AG10803 (cell line): ENCODE results near the gene JRKL.

ENCODE experiments used
- DNase-seq: peaks from one replicate; pipeline ENCODE4 v3.0.0; 2010; ENCODE audit warnings: low read depth
- H3K4me3 ChIP-seq: 2 replicates; pipeline ENCODE4 v1.5.1; 2011; ENCODE audit warnings: mild to moderate bottlenecking, low read length, control low read depth
- CTCF ChIP-seq: conservative IDR thresholded peaks from 2 replicates; pipeline ENCODE4 v1.5.1; 2011; ENCODE audit warnings: mild to moderate bottlenecking, low read length, control low read depth, inconsistent platforms

The JRKL gene

DNA sequence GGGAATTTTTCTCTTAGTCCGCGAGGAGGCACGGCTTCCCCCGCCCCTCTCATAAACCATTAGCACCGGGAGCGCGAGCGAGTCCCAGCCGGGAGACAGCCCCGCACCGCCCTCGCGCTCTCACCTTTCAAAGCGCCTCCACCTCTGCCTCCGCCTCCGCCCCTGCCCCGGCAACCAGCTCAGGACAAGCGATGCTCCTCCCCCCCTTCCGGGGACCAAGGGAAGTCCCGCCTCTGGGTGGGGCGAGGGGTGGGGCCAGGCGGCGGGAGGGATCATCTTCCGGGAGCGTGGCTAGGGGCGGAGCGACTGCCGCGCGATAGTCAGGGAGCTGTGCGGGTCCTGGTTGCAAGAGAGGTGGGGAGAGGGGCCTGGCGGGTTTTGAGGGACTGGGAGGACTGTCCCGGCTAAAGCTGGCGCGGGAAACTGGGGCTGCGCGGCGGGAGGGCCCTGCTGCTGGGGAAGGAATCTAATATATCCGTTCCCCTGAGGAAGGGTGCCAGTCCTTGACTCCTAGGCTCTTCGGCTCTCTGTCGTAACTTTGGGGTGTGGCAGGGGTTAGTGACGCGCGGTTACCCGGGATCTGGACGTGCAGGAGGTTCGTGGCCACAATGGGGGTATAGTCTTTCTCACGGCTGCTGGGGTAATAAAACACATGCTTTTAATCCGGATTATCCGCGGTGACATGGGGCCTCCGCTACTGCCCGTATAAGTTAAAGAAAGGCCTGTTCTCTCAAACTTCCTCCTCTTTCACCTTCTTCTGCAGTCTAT is at the start of gene JRKL, which contains the start of gene CCDC82:
JRKL (plus strand) TSS at position 294 of the 768 bp plus-strand sequence. CDS start 637 bp downstream, outside the sequence.
CCDC82 (minus strand) TSS at position 193 of the 768 bp plus-strand sequence. CDS start 5,165 bp downstream, outside the sequence.
- no peak for TF ChIP-seq CTCF
- DNase-seq, result peak; percentile 92
- peak within 1 kb of the TSS; percentile 78 for H3K4me3 ChIP-seq

- TF ChIP-seq CTCF, result no peak
- H3K4me3 ChIP-seq, result peak overlapping the region; percentile 63
- DNase-seq, result peak; percentile 57
These were observed 49.3 kb upstream of the JRKL start for GRCh38 chr11:96340555-96340885.

DNA sequence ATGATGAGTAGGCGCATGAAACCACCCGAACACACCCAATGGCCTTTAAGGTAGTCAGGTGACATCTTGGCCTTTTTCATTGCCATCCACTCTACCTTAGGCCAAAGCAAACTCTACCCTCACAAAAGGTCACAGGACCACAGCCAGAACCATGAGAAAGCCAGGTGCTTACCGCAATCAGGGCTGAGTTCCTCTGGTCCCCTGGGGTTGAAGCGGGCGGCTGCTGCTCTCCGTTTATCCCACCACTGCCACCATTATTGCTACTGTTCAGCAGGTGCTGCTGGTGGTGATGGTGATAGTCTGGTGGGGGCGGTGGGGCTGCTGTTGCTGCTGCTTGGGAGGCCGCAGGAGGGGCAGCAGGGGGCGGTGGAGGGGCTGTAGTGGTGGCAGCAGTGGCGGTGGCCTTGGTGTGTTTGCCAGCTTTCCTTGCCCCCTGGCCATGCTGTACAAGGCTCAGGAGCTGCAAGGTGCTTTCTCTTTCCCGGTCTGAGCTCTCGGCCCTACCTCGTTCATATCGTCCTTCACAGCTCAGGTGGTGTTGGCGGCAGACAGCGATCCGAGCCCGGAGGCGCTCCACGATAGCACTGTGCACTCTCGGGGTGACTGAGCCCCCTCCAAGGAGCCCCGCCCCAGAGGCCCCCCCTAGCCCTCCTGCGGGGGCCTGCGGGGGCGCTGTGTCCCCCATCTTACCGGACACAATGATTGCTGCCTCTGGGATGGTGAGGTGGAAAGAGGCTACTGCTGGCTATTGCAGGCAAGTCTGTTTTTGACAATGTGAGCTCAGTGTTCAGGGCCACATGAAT is 48.4 kb upstream of the JRKL start:
- peak; percentile 53 for TF ChIP-seq CTCF
- peak; percentile 56 for DNase-seq
- peak overlapping the region; percentile 63 for H3K4me3 ChIP-seq

DNA sequence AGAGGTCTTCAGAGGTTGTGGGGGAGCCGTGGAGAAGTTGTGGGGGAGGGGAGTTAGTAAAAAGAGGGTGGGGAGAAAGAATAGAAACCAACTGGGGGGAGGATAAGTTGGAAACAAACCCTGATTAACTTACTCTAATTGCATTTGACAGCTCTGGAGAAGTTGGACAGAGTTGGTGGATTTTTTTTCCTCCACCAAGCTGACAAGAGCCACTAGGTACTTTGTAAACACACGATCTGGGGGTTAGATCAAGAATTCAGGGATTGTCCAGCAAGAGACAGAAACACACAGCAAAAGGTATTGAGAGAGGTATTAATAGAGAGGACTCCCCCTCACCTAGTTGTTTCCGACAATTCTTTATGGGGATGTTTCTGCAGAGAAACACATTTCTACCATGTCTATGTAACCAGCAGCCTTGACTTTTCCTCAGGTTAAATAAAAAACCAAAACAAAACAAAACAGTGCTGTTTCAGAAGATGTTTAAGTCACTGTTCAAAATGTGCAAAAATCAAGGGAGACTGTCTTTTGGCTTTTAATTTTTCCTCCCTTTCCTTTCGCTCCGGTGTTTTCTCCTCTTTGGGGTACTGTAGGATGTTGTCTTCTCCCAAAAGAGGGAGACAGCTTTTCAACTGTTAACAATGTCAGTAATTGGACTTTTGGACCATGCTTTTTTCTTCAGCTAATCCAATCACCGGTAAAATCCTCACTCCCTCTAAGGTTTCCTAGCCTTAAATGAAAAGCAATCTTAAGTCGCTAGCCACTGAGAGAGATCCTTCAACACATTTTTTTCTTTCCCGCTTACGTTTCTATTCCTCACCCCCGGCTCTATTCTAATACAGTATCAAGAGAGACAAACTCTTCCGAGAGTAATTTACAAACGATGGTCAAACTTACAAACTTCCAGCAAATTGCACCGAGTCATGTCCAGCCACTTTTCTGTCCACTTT is 47.5 kb upstream of the JRKL start:
- H3K4me3 ChIP-seq, result peak overlapping the region; percentile 63
- no peak for DNase-seq
- TF ChIP-seq CTCF, result no peak

DNA sequence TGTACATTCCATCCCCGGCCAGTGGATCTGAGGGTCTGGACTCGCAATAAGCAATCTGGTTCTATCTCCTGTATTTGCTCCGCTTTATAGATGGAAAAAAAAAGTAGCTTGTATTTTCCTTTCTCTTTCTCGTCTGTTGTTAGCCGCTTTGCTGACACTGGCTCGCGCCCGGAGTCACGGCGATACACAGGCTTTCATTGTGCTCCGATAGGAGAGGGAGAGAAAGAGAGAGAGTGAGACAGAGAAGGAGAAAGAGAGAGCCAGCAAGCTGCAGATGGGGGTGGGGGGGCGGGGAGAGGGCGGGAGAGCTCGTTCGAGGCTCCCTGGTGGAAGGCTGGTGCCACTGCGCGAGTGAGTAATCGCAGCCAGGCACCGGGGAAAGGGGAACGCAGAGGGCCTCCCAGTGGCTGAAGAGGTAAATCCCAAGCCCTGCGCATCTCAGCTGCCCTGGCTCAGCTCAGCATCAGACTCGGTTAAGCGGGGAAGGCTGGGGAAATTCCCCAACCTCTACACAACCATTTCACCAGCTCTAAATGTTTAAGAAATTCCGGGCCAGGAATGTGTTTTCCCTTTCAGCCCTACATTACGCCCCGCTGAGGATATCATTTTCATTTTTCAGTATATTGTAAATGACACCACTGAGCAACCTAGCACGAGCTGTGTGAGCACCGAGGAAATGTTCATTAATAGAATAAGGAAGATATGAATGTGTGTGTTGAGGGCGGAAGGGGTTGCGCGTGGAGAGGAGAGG is 46.7 kb upstream of the JRKL start, which contains the start of gene MAML2:
MAML2 (minus strand) TSS at position 235 of the 751 bp plus-strand sequence. CDS start 1,300 bp downstream, outside the sequence.
- peak; percentile 91 for DNase-seq
- TF ChIP-seq CTCF, result peak; percentile 88
- H3K4me3 ChIP-seq, result peak within 1 kb of the TSS; percentile 63

DNA sequence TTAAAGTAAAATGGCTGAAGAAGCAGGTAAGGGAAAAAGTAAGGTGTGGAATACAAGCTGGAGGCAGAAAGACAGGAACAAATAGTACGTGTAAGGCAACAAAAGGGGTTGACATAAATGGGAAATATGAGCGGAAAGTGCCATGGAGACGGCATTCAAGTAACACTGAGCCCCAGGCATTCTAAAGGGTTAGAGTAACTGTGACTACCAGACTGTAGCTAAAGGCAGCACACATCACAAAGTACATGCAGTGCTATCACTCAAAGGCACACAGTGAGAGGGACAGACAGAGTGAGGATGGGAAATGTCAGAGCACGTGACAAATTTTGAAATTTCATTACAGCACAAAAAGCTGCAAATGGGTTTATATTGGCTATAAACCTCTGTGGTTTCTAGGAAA is 33.0 kb upstream of the JRKL start:
- no peak for TF ChIP-seq CTCF
- no peak for DNase-seq
- no peak overlapping the region for H3K4me3 ChIP-seq
